Urinary bladder (tissue), 4 donors: ENCODE measurements around the gene APLP1. TPM values are rescaled to one million over a fixed set of nuclear protein-coding genes. Genes with fewer than 3 reads are reported as not detected.
"Not testable (repeated sequence)": the region's sequence is repeated elsewhere in the genome, so short reads cannot be mapped to it uniquely, and the experiment has no call there.

Experiments used
- DNase-seq: peaks from one replicate; pipeline ENCODE4 v3.0.0-alpha.2; 2015; ENCODE audit errors: extremely low spot score
- H3K27ac ChIP-seq: one replicate; pipeline ENCODE4 v1.5.1; 2013; ENCODE audit warnings: low read depth, mild to moderate bottlenecking, moderate library complexity
- H3K36me3 ChIP-seq: one replicate; pipeline ENCODE4 v1.6.1; 2013; ENCODE audit warnings: mild to moderate bottlenecking, moderate library complexity; ENCODE audit not compliant: insufficient read depth
- H3K4me1 ChIP-seq: one replicate; pipeline ENCODE4 v1.6.1; 2013; ENCODE audit warnings: mild to moderate bottlenecking, moderate library complexity; ENCODE audit not compliant: insufficient read depth
- H3K4me3 ChIP-seq: one replicate; pipeline ENCODE4 v1.5.1; 2013; ENCODE audit warnings: low read depth, low read length
- WGBS: extraction: QIAGEN DNeasy Blood & Tissue Kit; methylation state at CpG from one replicate; pipeline ENCODE4 v1.1.7; 2013; 5-methylcytosine and 5-hydroxymethylcytosine counted together
- polyA plus RNA-seq: library from polyadenylated mRNA; stranded (reverse); fragments of 200-250 nt; gene quantifications from one replicate; pipeline ENCODE4 v1.2.3, GENCODE V29; 2013
- total RNA-seq: library from RNA; depleted of rRNA; stranded (reverse); fragments of >200 nt; gene quantifications from one replicate; pipeline ENCODE4 v1.2.3, GENCODE V29; 2014
- donor health status: healthy with polysubstance abuse.
- donor health status: healthy.

Gene APLP1
- total and polyA plus RNA-seq, 2 donors: 3.0 to 5.8 TPM

- Histone ChIP-seq H3K36me3 (no peaks in the 10 kb centered on the region), H3K4me1 (no peaks in the 10 kb centered on the region), H3K4me3 (no peak overlapping the region), H3K27ac (no peak overlapping the region)
- 26% methylated on average over 8 of the region's 8 CpGs for WGBS
- peak; percentile 65 for DNase-seq
Measured at GRCh38 chr19:35882114-35882832, 13.9 kb downstream of the APLP1 start.

GRCh38 chr19:35883882-35884281 lies 15.5 kb downstream of the APLP1 start:
- WGBS: 69% methylated on average over 2 of the region's 2 CpGs
- H3K36me3 ChIP-seq: peaks cover 4% of the 10 kb centered on the region
- no peak overlapping the region for H3K27ac ChIP-seq
- no peak for DNase-seq
- no peak overlapping the region for H3K4me3 ChIP-seq
- no peaks in the 10 kb centered on the region for H3K4me1 ChIP-seq

GRCh38 chr19:35885225-35885738 lies 16.9 kb downstream of the APLP1 start:
- peaks cover 5% of the 10 kb centered on the region for H3K36me3 ChIP-seq
- H3K4me3 ChIP-seq: no peak overlapping the region
- no peak overlapping the region for H3K27ac ChIP-seq
- DNase-seq: no peak
- H3K4me1 ChIP-seq: no peaks in the 10 kb centered on the region
- WGBS: 92% methylated on average over 6 of the region's 6 CpGs

GRCh38 chr19:35885904-35886303 lies 17.5 kb downstream of the APLP1 start:
- Histone ChIP-seq H3K4me3 (no peak overlapping the region), H3K4me1 (no peaks in the 10 kb centered on the region), H3K27ac (no peak overlapping the region), H3K36me3 (peaks cover 5% of the 10 kb centered on the region)
- DNase-seq: no peak
- WGBS: 91% methylated on average over 8 of the region's 8 CpGs

- H3K4me1 ChIP-seq: no peaks in the 10 kb centered on the region
- H3K27ac ChIP-seq: no peak overlapping the region
- no peak overlapping the region for H3K4me3 ChIP-seq
- 92% methylated on average over 5 of the region's 5 CpGs for WGBS
- no peak for DNase-seq
- peaks cover 5% of the 10 kb centered on the region for H3K36me3 ChIP-seq
Measured at GRCh38 chr19:35887197-35887596, 18.8 kb downstream of the APLP1 start.

GRCh38 chr19:35888398-35888797 lies 20.0 kb downstream of the APLP1 start:
- WGBS: 90% methylated on average over 9 of the region's 9 CpGs

GRCh38 chr19:35889370-35890112 lies 21.2 kb downstream of the APLP1 start:
- no peak for DNase-seq
- Histone ChIP-seq H3K4me1 (no peaks in the 10 kb centered on the region), H3K36me3 (peaks cover 5% of the 10 kb centered on the region), H3K4me3 (no peak overlapping the region), H3K27ac (no peak overlapping the region)
- 93% methylated on average over 18 of the region's 18 CpGs for WGBS

More at GRCh38 chr19:35888398-35888797, 20.0 kb downstream of the APLP1 start:
- Histone ChIP-seq H3K4me3 (no peak overlapping the region), H3K36me3 (peaks cover 5% of the 10 kb centered on the region), H3K27ac (no peak overlapping the region), H3K4me1 (no peaks in the 10 kb centered on the region)
- no peak for DNase-seq

GRCh38 chr19:35890113-35890650 lies 21.8 kb downstream of the APLP1 start:
- no peak for DNase-seq
- 92% methylated on average over 13 of the region's 13 CpGs for WGBS
- Histone ChIP-seq H3K4me3 (no peak overlapping the region), H3K4me1 (no peaks in the 10 kb centered on the region), H3K27ac (no peak overlapping the region), H3K36me3 (peaks cover 5% of the 10 kb centered on the region)

- WGBS: 95% methylated on average over 3 of the region's 3 CpGs
- DNase-seq, H3K27ac ChIP-seq, H3K4me3 ChIP-seq, H3K4me1 ChIP-seq, H3K36me3 ChIP-seq: not testable (repeated sequence)
Measured at GRCh38 chr19:35891819-35892218, 23.4 kb downstream of the APLP1 start.

- H3K36me3 ChIP-seq: peaks cover 4% of the 10 kb centered on the region
- no peak for DNase-seq
- H3K27ac ChIP-seq: no peak overlapping the region
- 95% methylated on average over 2 of the region's 2 CpGs for WGBS
- H3K4me1 ChIP-seq: no peaks in the 10 kb centered on the region
- H3K4me3 ChIP-seq: no peak overlapping the region
Measured at GRCh38 chr19:35894342-35894741, 26.0 kb downstream of the APLP1 start.

- 90% methylated on average over 21 of the region's 21 CpGs for WGBS
- no peak for DNase-seq
- Histone ChIP-seq H3K36me3 (peaks cover 2% of the 10 kb centered on the region), H3K4me3 (no peak overlapping the region), H3K4me1 (no peaks in the 10 kb centered on the region), H3K27ac (no peak overlapping the region)
Measured at GRCh38 chr19:35895911-35896642, 27.7 kb downstream of the APLP1 start.

GRCh38 chr19:35896643-35897040 lies 28.3 kb downstream of the APLP1 start:
- Histone ChIP-seq H3K36me3 (peaks cover 2% of the 10 kb centered on the region), H3K4me3 (no peak overlapping the region), H3K4me1 (no peaks in the 10 kb centered on the region), H3K27ac (no peak overlapping the region)
- 93% methylated on average over 13 of the region's 13 CpGs for WGBS
- DNase-seq: no peak

GRCh38 chr19:35897706-35898451 lies 29.5 kb downstream of the APLP1 start:
- no peak overlapping the region for H3K27ac ChIP-seq
- H3K4me3 ChIP-seq: peak overlapping the region; percentile 70
- WGBS: 92% methylated on average over 13 of the region's 13 CpGs

More at GRCh38 chr19:35897706-35898451, 29.5 kb downstream of the APLP1 start:
- Histone ChIP-seq H3K4me1 (no peaks in the 10 kb centered on the region), H3K36me3 (peaks cover 2% of the 10 kb centered on the region)
- no peak for DNase-seq
